Dendritic cell treated with granulocyte-macrophage colony-stimulating factor and Interleukin-4, amounts not matched to agents 40 ng/mL and 50 ng/mL, for 4 days (primary cell): ENCODE data around the gene UBE2Q1.

Experiments used
- H3K27ac Mint-ChIP-seq: one replicate; pipeline ENCODE4 v1.8.0; 2022; ENCODE audit warnings: mild to moderate bottlenecking, mixed read lengths
- H3K27me3 Mint-ChIP-seq: one replicate; pipeline ENCODE4 v1.8.0; 2022; ENCODE audit warnings: mild to moderate bottlenecking, mixed read lengths
- H3K36me3 Mint-ChIP-seq: one replicate; pipeline ENCODE4 v1.8.0; 2022; ENCODE audit warnings: low read depth, mixed read lengths
- H3K4me1 Mint-ChIP-seq: one replicate; pipeline ENCODE4 v1.8.0; 2022; ENCODE audit warnings: low read depth, mixed read lengths
- H3K4me3 Mint-ChIP-seq: one replicate; pipeline ENCODE4 v1.8.0; 2022; ENCODE audit warnings: mild to moderate bottlenecking, moderate library complexity, mixed read lengths
- H3K9me3 Mint-ChIP-seq: one replicate; pipeline ENCODE4 v1.8.0; 2022; ENCODE audit warnings: mixed read lengths
- intact Hi-C: fragments of 100-400 bp; cut with micrococcal nuclease; formaldehyde crosslinking; loops from one replicate; pipeline ENCODE4 v1.15.0; 2022

The UBE2Q1 gene

DNA sequence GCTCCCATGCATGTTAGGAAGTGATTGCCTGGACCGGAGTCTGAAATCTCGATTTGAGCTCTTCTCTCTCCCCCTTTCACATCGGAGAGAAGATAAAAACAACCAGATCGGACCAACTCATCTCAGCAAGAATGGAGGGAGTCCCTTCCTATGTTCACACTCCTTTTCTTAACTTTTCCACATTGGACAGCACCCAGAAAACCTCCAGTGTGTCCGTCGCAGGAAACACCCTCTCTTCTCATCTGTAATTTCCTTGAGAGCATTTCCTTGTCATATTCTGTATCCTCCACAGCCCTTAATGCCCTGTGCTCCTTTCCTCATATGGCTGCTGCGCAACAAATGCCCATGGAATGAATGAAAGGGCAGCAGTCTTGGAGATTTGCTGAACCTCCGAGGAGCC lies 57.9 kb downstream of the UBE2Q1 start:
- Mint-ChIP-seq H3K27me3 (peaks cover 61% of the 10 kb centered on the region), H3K36me3 (no peaks in the 10 kb centered on the region), H3K27ac (no peak overlapping the region), H3K9me3 (no peaks in the 10 kb centered on the region), H3K4me3 (no peak overlapping the region), H3K4me1 (peaks cover 28% of the 10 kb centered on the region)
- intact Hi-C loops: no loop called here

DNA sequence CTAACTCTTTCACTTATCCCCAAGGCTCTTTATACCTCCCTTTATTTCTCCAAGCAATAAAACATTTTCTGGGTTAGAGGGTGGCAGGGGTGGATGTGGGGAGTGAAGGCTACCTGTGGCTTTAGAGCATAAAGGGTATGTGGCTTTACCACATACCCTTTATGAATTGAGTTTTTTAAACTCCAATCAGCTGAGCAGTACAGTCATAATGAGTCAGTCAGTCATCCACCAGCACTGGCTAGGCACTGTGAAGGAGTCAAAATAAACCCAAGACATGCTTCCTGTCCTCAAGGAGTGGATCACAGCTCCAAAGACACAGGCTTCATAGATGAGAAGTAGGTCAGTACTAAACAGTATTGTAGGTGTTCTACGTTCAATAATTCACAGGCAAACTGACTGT lies 59.0 kb downstream of the UBE2Q1 start:
- Mint-ChIP-seq H3K9me3 (no peaks in the 10 kb centered on the region), H3K27ac (no peak overlapping the region), H3K4me3 (no peak overlapping the region), H3K27me3 (peaks cover 52% of the 10 kb centered on the region), H3K36me3 (no peaks in the 10 kb centered on the region), H3K4me1 (peaks cover 28% of the 10 kb centered on the region)
- intact Hi-C loops: no loop called here
